ENCODE measurements around the gene FAM50A. TPM values are rescaled to one million over a fixed set of nuclear protein-coding genes. Genes with fewer than 3 reads are reported as not detected.

Gene FAM50A
- polyA plus RNA-seq, 1 donor from 2014 or later: 68.3 TPM

GRCh38 chrX:154469880-154470279 is 25.9 kb downstream of the FAM50A start:
- no peaks in the 10 kb centered on the region for H3K9me3 ChIP-seq (ENCODE audit: low read length)
- H3K9ac ChIP-seq (ENCODE audit: low read length): no peak overlapping the region
- no peak overlapping the region for H3K4me3 ChIP-seq (ENCODE audit: low read length)
- H3K4me2 ChIP-seq (ENCODE audit: low read length): no peak overlapping the region
- no peak overlapping the region for H3K27ac ChIP-seq (ENCODE audit: low read length)
- H2AFZ ChIP-seq (ENCODE audit: low read depth, low read length): no peak overlapping the region
- TF ChIP-seq SMC3 (conservative IDR thresholded peaks at IDR 0.05; ENCODE audit: poor library complexity) (no peak), POLR2AphosphoS5 (IDR thresholded peaks at IDR 0.05) (no peak), EZH2 (IDR thresholded peaks at IDR 0.05; ENCODE audit: borderline replicate concordance, insufficient read depth, low read length, poor library complexity, severe bottlenecking) (no peak), TAF1 (IDR thresholded peaks at IDR 0.05; ENCODE audit: low read depth) (no peak), EP300 (conservative IDR thresholded peaks at IDR 0.05; ENCODE audit: poor library complexity, severe bottlenecking) (no peak), REST (IDR thresholded peaks at IDR 0.05; ENCODE audit: borderline replicate concordance) (no peak), CTCF (IDR thresholded peaks at IDR 0.05; ENCODE audit: poor library complexity, severe bottlenecking) (no peak), RAD21 (conservative IDR thresholded peaks at IDR 0.05) (no peak), MXI1 (conservative IDR thresholded peaks at IDR 0.05; ENCODE audit: poor library complexity, severe bottlenecking) (no peak)
- H3K79me2 ChIP-seq (replicated peaks; ENCODE audit: insufficient read depth, low read length): no peaks in the 10 kb centered on the region
- no peaks in the 10 kb centered on the region for H3K36me3 ChIP-seq (ENCODE audit: insufficient read depth, low read length)
- no peaks in the 10 kb centered on the region for H3K27me3 ChIP-seq (ENCODE audit: insufficient read depth, low read depth, low read length)
- no peaks in the 10 kb centered on the region for H3F3A ChIP-seq (ENCODE audit: insufficient read depth, low read length, poor library complexity, severe bottlenecking)
- H4K20me1 ChIP-seq (ENCODE audit: insufficient read depth): no peaks in the 10 kb centered on the region
- H3K9me2 ChIP-seq (ENCODE audit: insufficient read depth, low read length): no peaks in the 10 kb centered on the region

- Histone ChIP-seq H3K9ac (ENCODE audit: low read length) (no peak overlapping the region), H3K27ac (ENCODE audit: low read length) (no peak overlapping the region), H3K79me2 (replicated peaks; ENCODE audit: insufficient read depth, low read length) (no peaks in the 10 kb centered on the region), H2AFZ (ENCODE audit: low read depth, low read length) (no peak overlapping the region), H3K27me3 (ENCODE audit: insufficient read depth, low read depth, low read length) (no peaks in the 10 kb centered on the region), H3K9me3 (ENCODE audit: low read length) (no peaks in the 10 kb centered on the region), H3K9me2 (ENCODE audit: insufficient read depth, low read length) (no peaks in the 10 kb centered on the region), H3F3A (ENCODE audit: insufficient read depth, low read length, poor library complexity, severe bottlenecking) (no peaks in the 10 kb centered on the region), H3K4me3 (ENCODE audit: low read length) (no peak overlapping the region), H4K20me1 (ENCODE audit: insufficient read depth) (no peaks in the 10 kb centered on the region), H3K36me3 (ENCODE audit: insufficient read depth, low read length) (no peaks in the 10 kb centered on the region), H3K4me2 (ENCODE audit: low read length) (no peak overlapping the region)
- no peak for TF ChIP-seq CTCF (IDR thresholded peaks at IDR 0.05; ENCODE audit: poor library complexity, severe bottlenecking)
- TF ChIP-seq RAD21 (conservative IDR thresholded peaks at IDR 0.05): no peak
- no peak for TF ChIP-seq SMC3 (conservative IDR thresholded peaks at IDR 0.05; ENCODE audit: poor library complexity)
- TF ChIP-seq MXI1 (conservative IDR thresholded peaks at IDR 0.05; ENCODE audit: poor library complexity, severe bottlenecking): no peak
- TF ChIP-seq REST (IDR thresholded peaks at IDR 0.05; ENCODE audit: borderline replicate concordance): no peak
- no peak for TF ChIP-seq EZH2 (IDR thresholded peaks at IDR 0.05; ENCODE audit: borderline replicate concordance, insufficient read depth, low read length, poor library complexity, severe bottlenecking)
- no peak for TF ChIP-seq TAF1 (IDR thresholded peaks at IDR 0.05; ENCODE audit: low read depth)
- no peak for TF ChIP-seq POLR2AphosphoS5 (IDR thresholded peaks at IDR 0.05)
- TF ChIP-seq EP300 (conservative IDR thresholded peaks at IDR 0.05; ENCODE audit: poor library complexity, severe bottlenecking): no peak
Observed at GRCh38 chrX:154470434-154470833, 26.5 kb downstream of the FAM50A start.
